Stimulated activated CD8-positive, alpha-beta memory T cell treated with anti-CD3 and anti-CD28 coated beads, Interleukin-4, amount 100 ng/mL, for 4 hours (primary cell): ENCODE measurements around the gene CHSY1.

ENCODE experiments used
- DNase-seq, 2 donors: peaks; one replicate each; pipeline ENCODE4 v3.0.0-alpha.2; 2020; ENCODE audit warnings: low read depth in 2 of 2, low spot score in 1 of 2

The CHSY1 gene

DNA sequence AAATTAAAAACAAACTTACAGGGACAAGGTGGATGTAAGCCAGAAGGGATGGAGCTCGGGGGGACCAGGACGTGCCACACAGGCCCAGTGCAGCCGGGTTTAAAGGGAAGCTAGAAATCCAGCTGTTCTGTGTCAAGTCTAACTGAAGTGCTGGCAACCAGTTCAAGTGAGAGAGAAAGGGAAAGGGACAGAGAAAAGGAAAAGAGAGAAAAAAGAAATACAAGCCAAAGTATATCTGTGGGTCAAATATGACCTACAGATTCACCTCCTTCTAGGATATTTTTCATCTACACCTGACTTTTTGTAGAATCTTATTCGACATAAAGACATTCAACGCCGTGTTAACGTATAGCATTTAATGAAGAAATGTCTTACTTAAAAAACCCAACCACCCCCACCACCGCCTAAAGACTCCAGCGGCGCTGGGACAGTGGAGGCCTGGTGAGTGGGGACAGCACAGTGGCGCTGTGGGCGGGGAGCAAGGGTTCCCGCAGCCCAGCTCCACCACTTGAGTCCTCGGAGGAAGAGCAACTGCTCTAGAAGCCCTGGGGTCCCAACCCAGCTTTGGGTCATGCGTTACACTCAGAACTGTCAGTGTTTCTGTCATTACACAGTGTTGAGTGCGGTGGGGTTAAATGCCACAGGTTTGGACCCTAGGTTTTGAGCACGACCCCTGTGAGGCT lies 62.3 kb downstream of the CHSY1 start:
- no peak for DNase-seq

DNA sequence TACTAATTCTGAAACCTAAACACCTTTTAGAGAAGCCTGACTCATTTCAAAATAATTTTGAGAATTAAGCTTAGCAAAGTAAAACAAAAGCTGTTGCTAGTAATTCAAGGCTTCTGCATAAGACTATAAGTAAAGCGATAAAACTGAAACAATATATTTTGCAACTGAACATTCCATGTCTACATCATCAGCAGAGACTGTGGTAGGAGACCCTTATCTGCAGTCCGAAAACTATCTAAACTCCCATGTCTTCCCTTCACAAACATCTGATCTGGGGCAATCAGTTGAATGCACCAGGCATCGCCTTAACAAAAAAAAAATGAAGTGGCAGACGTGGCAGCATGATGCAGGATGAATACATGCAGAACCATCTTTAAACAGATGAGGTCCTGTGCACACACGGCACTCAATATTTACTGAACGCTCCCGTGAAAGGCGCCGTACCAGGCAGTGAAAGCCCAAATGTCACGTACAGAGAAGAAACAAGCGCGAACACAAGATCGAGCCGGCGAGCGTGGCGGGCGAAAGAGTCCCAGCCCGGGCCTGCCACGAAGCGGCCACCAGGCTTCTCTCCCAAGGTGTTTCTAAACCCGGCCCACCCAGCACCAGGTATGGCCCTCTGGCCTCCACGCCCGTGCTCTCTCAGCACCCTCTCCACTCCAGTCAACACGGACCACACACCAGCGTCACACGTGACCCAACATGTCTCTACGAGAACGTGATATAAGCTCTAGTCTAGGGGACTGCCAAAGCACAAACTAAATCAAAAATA lies 63.0 kb downstream of the CHSY1 start:
- no peak for DNase-seq

DNA sequence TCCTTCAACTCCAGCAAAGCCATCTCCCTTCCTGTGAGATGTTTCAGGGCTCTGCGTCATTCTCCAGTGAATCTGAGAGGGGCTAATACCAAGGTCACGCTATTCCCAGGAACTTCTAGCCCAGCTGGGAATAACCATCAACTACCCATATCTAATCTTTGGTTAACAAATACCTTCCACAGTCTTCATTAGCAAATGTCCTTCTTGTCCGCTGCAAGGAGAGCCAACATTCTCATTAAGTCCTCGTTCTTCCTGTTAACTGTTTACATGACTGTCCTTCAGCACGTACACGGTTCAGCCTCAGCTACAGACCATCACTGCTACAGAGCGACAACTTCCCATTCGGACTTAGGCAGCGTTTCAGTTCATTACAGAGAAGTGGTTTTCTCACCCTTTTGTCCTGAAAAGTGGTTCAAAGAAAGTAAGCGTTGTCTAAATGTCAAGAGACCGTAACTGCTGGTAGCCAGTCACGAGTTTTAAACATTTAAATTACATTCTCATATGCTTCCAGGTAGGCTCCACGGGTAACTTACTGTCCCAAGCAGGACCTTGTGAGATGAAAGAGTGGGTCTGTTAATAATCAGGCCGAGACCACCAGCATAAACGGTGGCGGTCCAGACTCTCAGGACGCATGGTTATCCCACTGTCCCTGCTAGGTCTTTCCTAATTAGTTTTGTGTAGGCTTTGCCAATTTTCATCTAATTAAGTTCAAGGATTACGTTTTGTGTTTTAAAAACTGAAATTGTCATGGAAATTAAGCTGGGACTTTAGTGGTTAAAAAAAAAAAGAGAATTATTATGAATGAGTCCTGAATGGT lies 63.8 kb downstream of the CHSY1 start:
- no peak for DNase-seq

DNA sequence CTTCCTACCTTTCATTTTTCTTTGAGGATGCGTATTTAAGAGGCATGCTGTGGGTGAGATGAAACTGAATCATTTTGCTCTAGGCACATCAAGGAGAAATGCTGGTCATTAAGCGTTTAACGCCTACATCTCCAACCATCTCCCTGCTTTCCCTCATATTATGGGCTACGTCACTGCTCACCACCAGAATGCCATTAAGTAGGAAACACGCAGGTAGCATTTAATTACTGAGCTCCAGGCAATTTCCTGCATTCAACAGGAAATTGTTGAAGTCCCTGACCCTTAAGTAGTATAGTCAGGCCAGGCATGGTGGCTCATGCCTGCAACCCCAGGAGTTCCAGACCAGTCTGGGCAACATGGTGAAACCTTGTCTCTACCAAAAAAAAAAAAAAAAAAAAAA lies 66.1 kb downstream of the CHSY1 start:
- DNase-seq, result no peak

DNA sequence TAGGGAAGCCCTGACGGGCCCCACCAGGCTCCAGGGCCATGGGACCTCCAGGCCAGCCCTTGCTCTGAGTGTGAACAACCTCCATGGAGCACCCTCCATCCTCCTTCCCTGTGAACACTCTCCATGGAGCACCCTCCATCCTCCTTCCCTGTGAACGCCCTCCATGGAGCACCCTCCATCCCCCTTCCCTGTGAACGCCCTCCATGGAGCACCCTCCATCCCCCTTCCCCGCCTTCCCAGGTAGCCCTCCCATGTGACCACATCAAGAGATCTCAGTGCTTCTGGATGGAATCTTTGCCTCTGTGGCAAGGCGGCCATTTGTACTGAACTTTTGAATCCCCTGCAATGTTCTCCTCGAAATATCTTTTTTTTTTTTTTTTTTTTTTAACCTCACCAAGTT lies 66.5 kb downstream of the CHSY1 start:
- no peak for DNase-seq

DNA sequence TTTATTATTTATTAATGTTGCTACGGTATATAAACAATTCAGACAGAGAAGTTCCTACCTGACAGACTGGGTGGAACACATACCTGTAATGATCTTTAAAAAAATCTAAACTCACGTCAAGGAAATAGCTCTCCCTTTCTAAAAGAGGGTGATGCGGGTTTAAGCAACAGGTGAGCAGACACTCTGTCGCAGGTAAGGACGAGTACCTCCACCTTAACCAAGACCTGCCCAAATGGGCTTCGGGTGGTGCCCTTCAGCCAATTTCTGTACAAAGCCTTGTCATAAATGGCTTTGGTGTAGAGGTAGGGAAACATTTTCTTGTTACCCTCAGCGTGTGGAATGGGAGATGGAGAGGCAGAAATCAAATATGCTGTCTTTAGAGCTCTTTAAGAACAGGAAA lies 67.0 kb downstream of the CHSY1 start:
- DNase-seq, result no peak

DNA sequence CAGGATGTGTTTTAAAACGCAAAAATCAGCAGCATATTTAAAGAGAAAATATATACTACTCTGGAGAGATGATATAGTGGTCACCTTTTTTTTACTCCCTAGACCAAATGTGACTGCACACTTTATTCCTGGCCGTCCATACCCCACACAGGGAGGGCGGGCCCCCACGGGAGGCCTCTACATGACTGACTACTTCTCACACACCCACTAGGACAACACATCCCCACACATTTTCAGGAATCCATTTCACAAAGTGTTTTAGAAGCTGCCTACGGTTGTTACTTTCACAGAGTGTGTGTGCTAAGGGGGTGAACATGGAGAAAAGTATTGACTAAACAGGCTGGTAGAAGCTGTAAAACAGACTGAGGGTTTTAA lies 67.9 kb downstream of the CHSY1 start:
- DNase-seq, result no peak

DNA sequence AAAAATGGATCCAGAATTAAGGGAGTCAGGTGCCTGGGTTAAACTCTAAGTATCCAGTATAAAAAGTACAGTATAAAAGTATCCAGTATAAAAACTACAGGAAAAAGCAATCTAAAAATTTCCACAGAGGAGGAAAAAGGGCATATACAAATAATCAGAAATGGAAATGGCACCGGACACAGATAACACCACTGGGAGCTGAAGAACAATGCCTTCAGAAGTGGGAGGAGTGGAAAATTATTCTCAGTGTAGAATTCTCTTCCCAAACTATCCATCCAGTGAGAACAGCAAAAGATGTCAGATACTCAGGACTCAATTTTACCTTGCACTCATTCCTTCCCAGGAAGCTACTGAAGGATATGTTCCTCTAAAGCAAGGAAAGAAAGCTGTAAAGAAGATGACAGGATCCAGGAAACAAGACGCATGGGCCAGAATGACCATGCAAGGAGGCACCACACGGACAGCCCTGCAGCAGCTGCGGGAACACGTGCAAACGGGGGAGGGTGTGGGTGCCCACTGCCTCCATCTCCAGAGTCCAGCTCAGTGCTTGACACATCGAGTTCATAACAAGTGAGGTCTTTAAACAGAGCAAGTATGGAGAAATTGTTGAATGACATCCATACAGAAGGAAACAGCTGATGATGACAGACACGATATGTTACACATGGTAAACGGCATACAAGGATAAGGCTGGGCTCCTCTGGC lies 68.5 kb downstream of the CHSY1 start:
- no peak for DNase-seq

DNA sequence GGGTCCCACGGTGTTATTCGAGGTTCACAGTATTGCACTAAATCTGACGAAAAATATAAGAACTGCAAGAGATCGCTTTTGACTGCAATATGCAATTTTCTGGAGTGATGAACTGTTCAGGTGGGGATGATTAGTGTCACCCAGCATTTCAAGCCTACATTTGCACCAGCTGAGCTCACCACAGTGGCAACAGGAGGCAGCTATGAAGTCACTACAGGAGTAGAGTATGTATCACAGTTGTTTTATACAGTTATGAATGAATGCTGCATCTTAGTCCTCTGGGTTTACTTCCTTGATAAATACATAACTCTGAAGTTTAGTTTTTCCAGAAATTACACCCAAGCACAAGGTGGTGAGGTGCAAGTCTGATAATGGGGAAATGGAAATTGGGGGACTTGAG lies 69.6 kb downstream of the CHSY1 start:
- no peak for DNase-seq

DNA sequence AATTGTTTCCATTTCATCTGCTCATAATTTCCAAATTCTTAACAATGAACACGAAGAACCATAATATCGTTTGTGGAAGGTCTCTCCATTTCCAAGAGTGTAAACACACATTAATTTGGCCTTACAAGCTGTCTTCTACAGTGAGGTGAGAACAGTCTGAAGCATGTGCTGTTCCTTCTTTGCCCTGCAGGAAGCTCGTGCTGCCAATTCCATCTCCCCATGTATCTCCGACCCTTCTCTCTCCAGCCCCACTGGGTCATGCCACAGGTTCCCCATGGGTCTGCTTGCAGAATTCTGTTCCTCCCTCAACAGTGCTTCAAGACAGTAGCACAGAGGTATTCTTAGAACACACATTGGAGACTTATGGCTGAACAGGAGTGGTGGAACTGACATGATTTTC lies 70.5 kb downstream of the CHSY1 start:
- no peak for DNase-seq

DNA sequence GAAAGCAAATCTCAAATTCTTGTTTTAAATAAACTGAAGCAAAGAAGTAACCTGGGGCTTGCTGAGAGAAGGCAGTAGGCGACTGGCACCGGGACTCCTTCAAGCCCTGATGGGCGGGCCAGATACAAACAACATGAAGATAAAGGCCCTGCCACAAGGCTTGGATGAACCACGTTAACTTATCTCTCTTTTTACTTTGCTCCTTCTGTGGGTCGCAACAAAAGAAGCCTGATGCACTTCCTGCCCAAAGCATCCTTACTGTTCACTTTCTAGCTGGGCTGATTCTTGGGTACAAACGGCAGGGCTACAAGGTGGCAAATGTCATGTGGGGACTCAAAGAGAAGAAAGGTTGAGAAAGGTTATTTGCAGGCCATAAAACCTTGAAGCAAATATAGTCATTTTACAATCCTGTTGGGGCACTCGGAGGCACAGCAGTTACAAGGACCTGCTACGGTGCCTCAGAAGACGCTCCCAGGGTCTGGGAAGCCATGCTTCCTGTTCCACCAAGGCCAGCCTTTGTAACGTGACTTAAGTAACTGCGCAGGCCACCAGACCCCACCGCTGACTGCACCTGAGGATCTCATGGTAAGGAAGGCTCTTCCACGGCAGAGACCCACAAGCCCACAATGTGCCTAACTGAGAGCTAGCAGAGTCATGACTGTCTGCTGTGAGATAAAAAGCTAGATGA lies 71.1 kb downstream of the CHSY1 start:
- no peak for DNase-seq

DNA sequence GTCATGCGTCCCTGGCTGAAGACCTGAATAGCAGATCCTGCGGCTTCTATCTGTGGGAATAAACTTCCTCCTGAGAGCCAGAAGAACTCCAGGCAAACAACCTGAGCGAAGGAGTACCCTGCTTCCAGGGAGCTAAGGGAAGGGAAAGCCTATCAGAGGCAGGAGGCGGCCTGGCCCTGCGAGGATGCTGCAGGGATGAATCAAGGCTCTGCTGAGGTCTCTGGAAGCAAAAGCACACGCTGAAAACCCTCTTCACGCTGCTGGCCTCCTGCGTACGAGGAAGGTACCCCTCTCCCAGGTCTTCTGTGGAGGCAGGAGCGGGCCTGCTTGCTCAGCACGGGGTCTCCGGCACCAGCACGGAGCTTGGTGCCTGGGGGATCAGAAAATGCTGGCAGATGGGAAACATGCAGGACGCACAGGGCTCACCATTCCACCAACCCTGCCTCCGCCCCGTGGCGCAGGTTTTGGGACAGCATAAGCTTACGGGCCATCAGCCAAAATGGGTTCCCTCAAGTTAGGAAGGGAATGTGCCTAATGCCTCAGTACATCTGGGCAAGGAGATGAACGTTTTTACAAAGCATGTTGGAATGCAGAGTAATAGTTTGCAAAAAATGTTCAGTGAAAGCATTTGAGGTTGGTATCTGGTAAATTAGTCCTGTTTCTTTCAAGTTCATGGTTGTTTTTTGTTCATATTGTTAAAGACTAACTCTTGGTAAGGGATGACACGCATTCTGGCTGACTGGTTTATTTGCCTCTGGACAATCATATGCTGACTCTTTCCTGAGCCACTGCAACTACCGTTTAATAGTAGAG lies 72.3 kb downstream of the CHSY1 start:
- no peak for DNase-seq

DNA sequence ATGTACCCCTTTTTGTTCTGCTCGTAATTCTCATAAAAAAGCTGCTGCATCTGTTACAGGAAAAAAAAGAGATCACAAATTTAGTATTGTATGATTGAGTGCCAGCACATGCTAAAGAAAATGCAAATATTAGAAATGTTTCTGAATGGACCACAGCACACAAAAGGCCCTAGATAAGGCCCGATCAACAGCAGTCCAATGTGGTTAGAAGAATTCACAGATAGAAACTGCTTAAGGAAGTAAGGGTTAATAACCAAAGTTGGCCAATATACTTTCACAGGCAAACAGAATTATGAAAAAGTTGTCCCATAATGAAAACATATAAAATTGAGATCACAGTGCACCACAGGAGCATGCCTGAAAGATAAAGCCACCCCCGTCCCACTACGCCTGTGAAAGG lies 72.9 kb downstream of the CHSY1 start:
- no peak for DNase-seq

DNA sequence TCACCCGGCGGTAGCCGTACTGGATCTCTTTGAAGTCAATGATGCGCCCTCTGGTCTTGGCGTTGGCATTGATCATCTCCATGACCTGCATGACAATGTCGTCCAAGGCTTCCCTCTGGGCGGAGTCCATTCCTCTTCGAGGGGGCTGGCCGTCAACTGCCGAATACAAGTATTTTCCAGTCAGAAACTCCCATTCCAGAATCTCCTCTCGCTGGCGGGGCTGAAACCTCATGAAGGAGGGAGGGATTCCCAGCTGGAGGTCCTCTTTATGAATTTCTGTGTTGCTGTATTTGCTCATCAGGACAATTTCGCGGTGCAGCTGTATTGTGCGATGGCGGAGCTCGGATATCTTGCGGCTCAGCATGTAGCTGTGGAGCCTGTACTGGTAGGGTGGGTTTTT lies 73.4 kb downstream of the CHSY1 start:
- no peak for DNase-seq

DNA sequence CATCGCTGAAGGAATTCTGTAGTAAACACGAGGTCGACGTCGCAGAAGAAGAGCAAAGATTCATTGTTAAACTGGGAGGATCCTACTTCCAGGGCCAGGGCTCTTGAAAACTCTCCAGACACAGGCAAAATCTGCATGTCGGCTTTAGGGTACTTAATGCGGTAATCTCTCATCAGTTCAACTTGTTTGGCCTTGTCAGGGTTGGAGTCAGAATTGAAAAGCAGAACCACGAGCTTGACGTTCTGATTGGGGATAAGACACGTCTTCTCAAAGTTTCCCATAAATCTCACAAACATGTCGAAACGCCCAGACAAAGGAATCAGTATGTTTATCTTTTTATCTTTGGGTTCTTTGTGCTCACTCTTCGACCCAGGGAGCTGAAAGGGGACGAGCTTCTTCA lies 74.0 kb downstream of the CHSY1 start:
- DNase-seq, result no peak

DNA sequence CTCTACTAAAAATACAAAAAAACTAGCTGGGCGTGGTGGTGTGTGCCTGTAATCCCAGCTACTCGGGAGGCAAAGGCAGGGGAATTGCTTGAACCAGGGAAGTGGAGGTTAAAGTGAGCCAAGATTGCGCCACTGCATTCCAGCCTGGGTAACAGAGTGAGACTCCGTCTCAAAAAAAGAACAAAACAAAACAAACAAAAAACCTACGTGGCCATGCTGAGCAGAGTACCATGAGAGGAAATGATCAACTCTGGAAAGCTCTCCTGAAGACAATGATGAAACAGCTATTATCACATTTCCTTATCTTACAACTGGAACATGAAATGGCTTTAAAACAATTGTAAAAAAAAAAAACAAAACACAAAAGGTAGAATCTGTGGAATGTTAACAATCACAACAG lies 75.2 kb downstream of the CHSY1 start:
- DNase-seq, result no peak

DNA sequence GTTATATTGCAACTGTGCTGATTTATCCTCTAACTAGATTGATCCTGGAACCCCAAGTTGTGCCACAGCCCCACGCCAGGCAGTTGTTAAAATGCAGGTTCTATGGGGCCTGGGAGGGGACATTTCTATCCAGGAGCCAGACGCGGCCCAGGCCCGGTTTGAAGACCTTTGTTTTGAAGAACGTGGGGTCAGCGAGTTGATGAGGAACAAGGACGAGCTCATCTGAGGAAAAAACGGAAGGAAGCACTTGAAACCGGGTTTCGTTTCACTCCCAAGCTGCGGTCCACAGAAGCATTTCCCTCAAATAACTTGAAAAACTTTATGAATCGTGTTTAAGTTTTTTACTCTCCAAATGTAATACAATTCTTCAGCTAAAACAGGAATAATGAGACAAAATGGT lies 76.4 kb downstream of the CHSY1 start:
- DNase-seq, result no peak

DNA sequence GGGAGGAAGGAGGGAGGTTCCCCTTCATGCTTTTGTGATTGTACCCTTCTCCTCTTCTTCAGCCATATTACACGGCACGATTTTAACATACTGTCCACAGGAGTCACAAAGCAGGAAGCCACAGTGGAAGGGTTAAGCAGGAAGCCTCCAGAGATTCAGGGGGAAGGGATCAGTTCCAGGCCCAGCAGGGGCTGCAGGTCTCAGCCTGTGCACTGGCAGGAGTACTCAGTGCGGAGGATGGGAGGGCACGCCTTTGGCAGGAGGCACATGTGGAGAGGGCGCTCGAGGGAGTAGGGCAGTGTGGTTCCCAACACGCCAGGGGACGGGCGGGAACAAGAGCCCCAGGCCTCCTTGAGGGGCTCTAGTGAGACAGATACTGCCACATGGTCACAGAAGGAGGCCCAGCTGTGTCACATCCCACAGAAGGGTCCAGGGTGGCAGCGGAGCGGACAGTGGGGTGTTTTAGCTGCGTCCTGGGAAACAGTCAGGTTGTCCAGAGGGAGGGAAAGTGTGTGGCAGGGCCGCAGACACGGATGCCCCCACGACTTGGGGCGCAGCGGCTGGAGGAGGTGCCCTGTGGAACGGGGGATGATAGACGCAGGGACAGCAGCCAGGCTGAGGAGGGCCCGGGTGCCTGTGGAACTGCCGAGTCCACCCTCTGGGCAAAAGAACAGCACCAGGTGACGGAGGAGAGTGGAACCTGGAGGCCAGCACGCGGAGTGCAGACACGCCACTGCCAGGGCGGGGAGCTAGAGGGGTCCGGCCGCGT lies 77.5 kb downstream of the CHSY1 start:
- no peak for DNase-seq
